ENCODE measurements around the gene PTGFRN. TPM values are rescaled to one million over a fixed set of nuclear protein-coding genes. Genes with fewer than 3 reads are reported as not detected.
A peak's percentile ranks its signal among the peaks of the same experiment; 100 is the strongest.

Gene PTGFRN
- total and polyA plus RNA-seq, 2 of the 13 experiments (the other 11 are each of a cell fraction or from before 2014, with no cell fraction given): 3.3 to 11.3 TPM

DNA sequence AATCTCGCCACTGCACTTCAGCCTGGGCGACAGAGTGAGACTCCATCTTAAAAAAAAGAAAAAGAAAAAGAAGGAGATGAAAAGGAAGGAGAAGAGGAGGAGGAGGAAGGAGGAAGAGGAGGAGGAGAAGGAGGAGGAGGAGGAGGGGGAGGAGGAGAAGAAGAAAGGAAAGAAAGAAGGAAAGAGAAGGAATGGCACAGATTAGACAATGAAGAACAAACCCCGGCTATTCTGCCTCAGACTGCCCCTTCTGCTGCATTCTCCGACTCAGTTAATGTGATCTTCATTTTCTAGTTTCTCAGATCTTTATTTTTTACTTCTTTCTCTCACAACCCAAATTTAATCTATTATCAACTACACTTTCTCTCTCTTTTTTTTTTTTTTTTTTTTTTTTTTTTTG lies 40.1 kb upstream of the PTGFRN start:
- H3K9me3 ChIP-seq (ENCODE audit: low read length): no peaks in the 10 kb centered on the region
- in situ Hi-C loops (cut with HindIII; ENCODE audit: extremely low pct_ligation_motif_present, low pct_unique_long_range_greater_than_20kb): no loop called here

DNA sequence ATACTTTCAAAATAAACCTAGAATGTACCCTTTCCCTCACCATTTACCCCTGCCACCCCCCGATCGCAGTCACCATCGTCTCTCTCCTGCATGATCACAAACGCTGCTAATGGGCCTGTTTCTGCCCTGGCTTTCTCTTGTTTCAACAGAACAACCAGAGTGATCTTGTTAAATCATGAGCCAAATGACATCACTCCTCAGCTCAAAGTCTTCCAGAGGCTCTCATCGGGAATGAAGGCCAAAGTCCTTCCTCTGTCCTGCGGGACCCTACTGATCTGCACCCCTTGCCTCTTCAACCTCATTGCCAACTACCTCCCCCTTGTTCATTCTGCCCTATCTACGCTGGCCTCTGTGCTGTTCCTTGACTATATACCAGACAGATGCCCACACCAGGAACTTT lies 39.4 kb upstream of the PTGFRN start:
- ChIA-PET CTCF (ENCODE audit: low intra/inter-chr PET ratio, low total read pairs) (no interaction called here), POLR2A (no interaction called here)
- Histone ChIP-seq H3K9ac (ENCODE audit: insufficient read depth, low read depth, low read length) (no peak overlapping the region), H4K20me1 (ENCODE audit: insufficient read depth, low read length) (no peaks in the 10 kb centered on the region), H3K4me3 (replicated peaks in 1 of 3; ENCODE audit: insufficient read depth in 1 of 3, low read depth in 2 of 3, low read length in 3 of 3) (no peak overlapping the region), H3K27ac (ENCODE audit: extremely low read length, insufficient read depth, low read length) (no peak overlapping the region), H3K79me2 (ENCODE audit: insufficient read depth, low read length) (no peaks in the 10 kb centered on the region), H3K9me3 (ENCODE audit: low read length) (no peaks in the 10 kb centered on the region), H3K4me2 (ENCODE audit: low read depth, low read length) (no peak overlapping the region), H2AFZ (ENCODE audit: low read length) (no peak overlapping the region), H3K36me3 (replicated peaks in 1 of 2; ENCODE audit: control insufficient read depth in 1 of 2, insufficient read depth in 2 of 2, low read length in 2 of 2) (no peaks in the 10 kb centered on the region), H3K27me3 (ENCODE audit: control insufficient read depth in 1 of 2, insufficient read depth in 2 of 2, low read length in 2 of 2) (0 out of 5 replicates have a peak, but pooled peaks cover 0 to 1% of the 10 kb centered on the region in 2 experiments), H3K4me1 (ENCODE audit: insufficient read depth, low read length) (no peaks in the 10 kb centered on the region)
- no peak for ATAC-seq
- intact Hi-C loops (cut with micrococcal nuclease; ENCODE audit: unreplicated experiment): no loop called here
- FAIRE-seq: no peak
- no TSS peak for BruUV-seq (replicated peaks)
- no peak for DNase-seq (ENCODE audit: low spot score)
- WGBS (ENCODE audit: low lambda C conversion rate): 15% methylated on average over 7 of the region's 7 CpGs
- in situ Hi-C loops (cut with HindIII; ENCODE audit: extremely low pct_ligation_motif_present, low pct_unique_long_range_greater_than_20kb): no loop called here
- no peak for TF ChIP-seq MLLT10 (CRISPR knock-in tag; IDR thresholded peaks at IDR 0.05)
- TF ChIP-seq CCAR2 (optimal IDR thresholded peaks at IDR 0.05; ENCODE audit: low read depth, low read length): no peak
- TF ChIP-seq, protein P1, sequence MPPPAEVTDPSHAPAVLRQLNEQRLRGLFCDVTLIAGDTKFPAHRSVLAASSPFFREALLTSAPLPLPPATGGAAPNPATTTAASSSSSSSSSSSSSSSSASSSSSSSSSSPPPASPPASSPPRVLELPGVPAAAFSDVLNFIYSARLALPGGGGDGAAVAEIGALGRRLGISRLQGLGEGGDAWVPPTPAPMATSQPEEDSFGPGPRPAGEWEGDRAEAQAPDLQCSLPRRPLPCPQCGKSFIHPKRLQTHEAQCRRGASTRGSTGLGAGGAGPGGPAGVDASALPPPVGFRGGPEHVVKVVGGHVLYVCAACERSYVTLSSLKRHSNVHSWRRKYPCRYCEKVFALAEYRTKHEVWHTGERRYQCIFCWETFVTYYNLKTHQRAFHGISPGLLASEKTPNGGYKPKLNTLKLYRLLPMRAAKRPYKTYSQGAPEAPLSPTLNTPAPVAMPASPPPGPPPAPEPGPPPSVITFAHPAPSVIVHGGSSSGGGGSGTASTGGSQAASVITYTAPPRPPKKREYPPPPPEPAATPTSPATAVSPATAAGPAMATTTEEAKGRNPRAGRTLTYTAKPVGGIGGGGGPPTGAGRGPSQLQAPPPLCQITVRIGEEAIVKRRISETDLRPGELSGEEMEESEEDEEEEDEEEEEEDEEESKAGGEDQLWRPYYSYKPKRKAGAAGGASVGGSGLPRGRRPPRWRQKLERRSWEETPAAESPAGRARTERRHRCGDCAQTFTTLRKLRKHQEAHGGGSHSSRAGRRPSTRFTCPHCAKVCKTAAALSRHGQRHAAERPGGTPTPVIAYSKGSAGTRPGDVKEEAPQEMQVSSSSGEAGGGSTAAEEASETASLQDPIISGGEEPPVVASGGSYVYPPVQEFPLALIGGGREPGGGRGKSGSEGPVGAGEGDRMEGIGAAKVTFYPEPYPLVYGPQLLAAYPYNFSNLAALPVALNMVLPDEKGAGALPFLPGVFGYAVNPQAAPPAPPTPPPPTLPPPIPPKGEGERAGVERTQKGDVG (CRISPR knock-in tag; IDR thresholded peaks at IDR 0.05; ENCODE audit: borderline replicate concordance): no peak
- TF ChIP-seq ZNF549 (CRISPR knock-in tag; IDR thresholded peaks at IDR 0.05): no peak
- TF ChIP-seq, protein P2, sequence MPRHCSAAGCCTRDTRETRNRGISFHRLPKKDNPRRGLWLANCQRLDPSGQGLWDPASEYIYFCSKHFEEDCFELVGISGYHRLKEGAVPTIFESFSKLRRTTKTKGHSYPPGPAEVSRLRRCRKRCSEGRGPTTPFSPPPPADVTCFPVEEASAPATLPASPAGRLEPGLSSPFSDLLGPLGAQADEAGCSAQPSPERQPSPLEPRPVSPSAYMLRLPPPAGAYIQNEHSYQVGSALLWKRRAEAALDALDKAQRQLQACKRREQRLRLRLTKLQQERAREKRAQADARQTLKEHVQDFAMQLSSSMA (CRISPR knock-in tag; IDR thresholded peaks at IDR 0.05): no peak
- TF ChIP-seq, protein P3, sequence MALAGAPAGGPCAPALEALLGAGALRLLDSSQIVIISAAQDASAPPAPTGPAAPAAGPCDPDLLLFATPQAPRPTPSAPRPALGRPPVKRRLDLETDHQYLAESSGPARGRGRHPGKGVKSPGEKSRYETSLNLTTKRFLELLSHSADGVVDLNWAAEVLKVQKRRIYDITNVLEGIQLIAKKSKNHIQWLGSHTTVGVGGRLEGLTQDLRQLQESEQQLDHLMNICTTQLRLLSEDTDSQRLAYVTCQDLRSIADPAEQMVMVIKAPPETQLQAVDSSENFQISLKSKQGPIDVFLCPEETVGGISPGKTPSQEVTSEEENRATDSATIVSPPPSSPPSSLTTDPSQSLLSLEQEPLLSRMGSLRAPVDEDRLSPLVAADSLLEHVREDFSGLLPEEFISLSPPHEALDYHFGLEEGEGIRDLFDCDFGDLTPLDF (CRISPR knock-in tag; IDR thresholded peaks at IDR 0.05): no peak
- no peak for TF ChIP-seq NR1H2 (CRISPR knock-in tag; IDR thresholded peaks at IDR 0.05; ENCODE audit: borderline replicate concordance, low read depth)

More for the DNA sequence above, 40.1 kb upstream of the PTGFRN start:
- Histone ChIP-seq H3K9ac (ENCODE audit: insufficient read depth, low read depth, low read length) (no peak overlapping the region), H3K4me1 (ENCODE audit: insufficient read depth, low read length) (no peaks in the 10 kb centered on the region), H3K79me2 (ENCODE audit: insufficient read depth, low read length) (no peaks in the 10 kb centered on the region), H3K4me3 (replicated peaks in 1 of 3; ENCODE audit: insufficient read depth in 1 of 3, low read depth in 2 of 3, low read length in 3 of 3) (no peak overlapping the region), H3K27me3 (ENCODE audit: control insufficient read depth in 1 of 2, insufficient read depth in 2 of 2, low read length in 2 of 2) (0 out of 5 replicates have a peak, but pooled peaks cover 0 to 1% of the 10 kb centered on the region in 2 experiments), H3K36me3 (replicated peaks in 1 of 2; ENCODE audit: control insufficient read depth in 1 of 2, insufficient read depth in 2 of 2, low read length in 2 of 2) (no peaks in the 10 kb centered on the region), H3K27ac (ENCODE audit: extremely low read length, insufficient read depth, low read length) (no peak overlapping the region), H2AFZ (ENCODE audit: low read length) (no peak overlapping the region), H3K4me2 (ENCODE audit: low read depth, low read length) (no peak overlapping the region), H4K20me1 (ENCODE audit: insufficient read depth, low read length) (no peaks in the 10 kb centered on the region)
- DNase-seq (ENCODE audit: low spot score): no peak
- ATAC-seq: no peak
- no TSS peak for BruUV-seq (replicated peaks)
- WGBS (ENCODE audit: low lambda C conversion rate): 51% methylated on average over 4 of the region's 4 CpGs
- intact Hi-C loops (cut with micrococcal nuclease; ENCODE audit: unreplicated experiment): no loop called here
- no peak for FAIRE-seq
- ChIA-PET CTCF (ENCODE audit: low intra/inter-chr PET ratio, low total read pairs) (no interaction called here), POLR2A (no interaction called here)
- TF ChIP-seq, protein P4, sequence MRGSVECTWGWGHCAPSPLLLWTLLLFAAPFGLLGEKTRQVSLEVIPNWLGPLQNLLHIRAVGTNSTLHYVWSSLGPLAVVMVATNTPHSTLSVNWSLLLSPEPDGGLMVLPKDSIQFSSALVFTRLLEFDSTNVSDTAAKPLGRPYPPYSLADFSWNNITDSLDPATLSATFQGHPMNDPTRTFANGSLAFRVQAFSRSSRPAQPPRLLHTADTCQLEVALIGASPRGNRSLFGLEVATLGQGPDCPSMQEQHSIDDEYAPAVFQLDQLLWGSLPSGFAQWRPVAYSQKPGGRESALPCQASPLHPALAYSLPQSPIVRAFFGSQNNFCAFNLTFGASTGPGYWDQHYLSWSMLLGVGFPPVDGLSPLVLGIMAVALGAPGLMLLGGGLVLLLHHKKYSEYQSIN (CRISPR knock-in tag; IDR thresholded peaks at IDR 0.05; ENCODE audit: borderline replicate concordance): no peak
- TF ChIP-seq, protein P5, sequence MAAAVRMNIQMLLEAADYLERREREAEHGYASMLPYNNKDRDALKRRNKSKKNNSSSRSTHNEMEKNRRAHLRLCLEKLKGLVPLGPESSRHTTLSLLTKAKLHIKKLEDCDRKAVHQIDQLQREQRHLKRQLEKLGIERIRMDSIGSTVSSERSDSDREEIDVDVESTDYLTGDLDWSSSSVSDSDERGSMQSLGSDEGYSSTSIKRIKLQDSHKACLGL (CRISPR knock-in tag; IDR thresholded peaks at IDR 0.05): no peak
- TF ChIP-seq JARID2 (CRISPR knock-in tag; IDR thresholded peaks at IDR 0.05; ENCODE audit: insufficient replicate concordance) (no peak), HNRNPK (IDR thresholded peaks at IDR 0.05; ENCODE audit: low read depth, low read length, poor library complexity, severe bottlenecking) (peak; percentile 58), ZNF549 (CRISPR knock-in tag; IDR thresholded peaks at IDR 0.05) (no peak)

Data from HepG2 (cell line).